ENCODE data around the gene MORN5. TPM values are rescaled to one million over a fixed set of nuclear protein-coding genes. Genes with fewer than 3 reads are reported as not detected.

Gene MORN5
- total and polyA plus RNA-seq, 10 of the 15 experiments (the other 5 are each of a cell fraction or from before 2014, with no cell fraction given): not detected

GRCh38 chr9:122128007-122128968 lies 31.4 kb upstream of the MORN5 start:
- in situ Hi-C loops (cut with MboI): loop anchor here (10.0 kb wide), 1 partner anchor 327 kb away; no protein-coding TSS in a partner anchor
- no TSS peak for BruUV-seq (replicated peaks)
- TF ChIP-seq ZBTB11 (CRISPR knock-in tag; IDR thresholded peaks at IDR 0.05) (no peak), ZZZ3 (IDR thresholded peaks at IDR 0.05; ENCODE audit: control insufficient read depth, insufficient read length, low read depth) (no peak), POU2F2 (IDR thresholded peaks at IDR 0.05; ENCODE audit: borderline replicate concordance, low read depth, low read length) (no peak), CBFB (IDR thresholded peaks at IDR 0.05; ENCODE audit: low read depth) (no peak), SMAD5 (IDR thresholded peaks at IDR 0.05; ENCODE audit: low read depth) (no peak), BRCA1 (IDR thresholded peaks at IDR 0.05; ENCODE audit: low read depth, low read length) (no peak), SREBF1 (IDR thresholded peaks at IDR 0.05; ENCODE audit: low read length) (no peak), EZH2 (IDR thresholded peaks at IDR 0.05; ENCODE audit: borderline replicate concordance, control insufficient read depth, low read depth, low read length) (no peak), SIN3A (IDR thresholded peaks at IDR 0.05; ENCODE audit: low read depth, low read length) (no peak), SPI1 (IDR thresholded peaks at IDR 0.05; ENCODE audit: borderline replicate concordance, insufficient read depth, low read depth, low read length) (no peak), USF2 (IDR thresholded peaks at IDR 0.05; ENCODE audit: borderline replicate concordance, low read depth, low read length) (no peak)
- TF ChIP-seq, protein P1, sequence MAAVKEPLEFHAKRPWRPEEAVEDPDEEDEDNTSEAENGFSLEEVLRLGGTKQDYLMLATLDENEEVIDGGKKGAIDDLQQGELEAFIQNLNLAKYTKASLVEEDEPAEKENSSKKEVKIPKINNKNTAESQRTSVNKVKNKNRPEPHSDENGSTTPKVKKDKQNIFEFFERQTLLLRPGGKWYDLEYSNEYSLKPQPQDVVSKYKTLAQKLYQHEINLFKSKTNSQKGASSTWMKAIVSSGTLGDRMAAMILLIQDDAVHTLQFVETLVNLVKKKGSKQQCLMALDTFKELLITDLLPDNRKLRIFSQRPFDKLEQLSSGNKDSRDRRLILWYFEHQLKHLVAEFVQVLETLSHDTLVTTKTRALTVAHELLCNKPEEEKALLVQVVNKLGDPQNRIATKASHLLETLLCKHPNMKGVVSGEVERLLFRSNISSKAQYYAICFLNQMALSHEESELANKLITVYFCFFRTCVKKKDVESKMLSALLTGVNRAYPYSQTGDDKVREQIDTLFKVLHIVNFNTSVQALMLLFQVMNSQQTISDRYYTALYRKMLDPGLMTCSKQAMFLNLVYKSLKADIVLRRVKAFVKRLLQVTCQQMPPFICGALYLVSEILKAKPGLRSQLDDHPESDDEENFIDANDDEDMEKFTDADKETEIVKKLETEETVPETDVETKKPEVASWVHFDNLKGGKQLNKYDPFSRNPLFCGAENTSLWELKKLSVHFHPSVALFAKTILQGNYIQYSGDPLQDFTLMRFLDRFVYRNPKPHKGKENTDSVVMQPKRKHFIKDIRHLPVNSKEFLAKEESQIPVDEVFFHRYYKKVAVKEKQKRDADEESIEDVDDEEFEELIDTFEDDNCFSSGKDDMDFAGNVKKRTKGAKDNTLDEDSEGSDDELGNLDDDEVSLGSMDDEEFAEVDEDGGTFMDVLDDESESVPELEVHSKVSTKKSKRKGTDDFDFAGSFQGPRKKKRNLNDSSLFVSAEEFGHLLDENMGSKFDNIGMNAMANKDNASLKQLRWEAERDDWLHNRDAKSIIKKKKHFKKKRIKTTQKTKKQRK (IDR thresholded peaks at IDR 0.05; ENCODE audit: low read depth, low read length): no peak

More at GRCh38 chr9:122128007-122128968, 31.4 kb upstream of the MORN5 start:
- Histone ChIP-seq H2AFZ (ENCODE audit: control insufficient read depth, low read depth, low read length) (no peak overlapping the region), H3K36me3 (ENCODE audit: control insufficient read depth in 2 of 2, insufficient read depth in 2 of 2, low read length in 1 of 2) (no peaks in the 10 kb centered on the region), H4K20me1 (ENCODE audit: control insufficient read depth, insufficient read depth) (no peaks in the 10 kb centered on the region), H3K27ac (ENCODE audit: control insufficient read depth, insufficient read depth) (no peak overlapping the region), H3K4me3 (no peak overlapping the region), H3K9ac (ENCODE audit: control insufficient read depth, insufficient read depth, low read length) (no peak overlapping the region), H3K79me2 (ENCODE audit: control insufficient read depth, insufficient read depth, low read length) (no peaks in the 10 kb centered on the region), H3K9me3 (replicated peaks; ENCODE audit: control insufficient read depth, insufficient read depth, low read length) (no peaks in the 10 kb centered on the region), H3K4me2 (ENCODE audit: control insufficient read depth, insufficient read depth) (no peak overlapping the region), H3K4me1 (ENCODE audit: control insufficient read depth, insufficient read depth, low read length) (no peaks in the 10 kb centered on the region), H3K27me3 (replicated peaks in 1 of 2; ENCODE audit: control insufficient read depth in 2 of 2, insufficient read depth in 2 of 2, low read length in 1 of 2) (peaks cover 2 to 12% of the 10 kb centered on the region in 2 experiments; a peak in 2 of 4 replicates)
- intact Hi-C loops (cut with micrococcal nuclease; ENCODE audit: unreplicated experiment): loop anchor here (10.0 kb wide), 1 partner anchor 583 kb away; no protein-coding TSS in a partner anchor
- WGBS (ENCODE audit: insufficient coverage, insufficient replicate concordance, low lambda C conversion rate, missing lambda C conversion rate): 54% methylated on average over 20 of the region's 24 CpGs
- DNase-seq (ENCODE audit: low read depth, low spot score) (no peak), FAIRE-seq (no peak), ATAC-seq (no peak)
- ChIA-PET POLR2A (no interaction called here), CTCF (interaction anchor here (1.4 to 11.7 kb wide), 4 partner anchors 28 to 224 kb away, joined by 3 to 190 read pairs (median 83); no protein-coding TSS in a partner anchor), SMC1A (ENCODE audit: uncharacterized antibody, unreplicated experiment) (interaction anchor here (1.3 to 1.4 kb wide), 2 partner anchors 136 to 222 kb away, joined by 3 to 4 read pairs; partner anchors contain the start of genes MRRF and RBM18), RAD21 (ENCODE audit: unreplicated experiment) (interaction anchor here (1.3 to 4.2 kb wide), 2 partner anchors 222 to 326 kb away, joined by 5 to 73 read pairs; no protein-coding TSS in a partner anchor)

All from GM12878 (cell line).